ELR (cell line): ENCODE results near the gene WDR26.
"Not testable (repeated sequence)": the region's sequence is repeated elsewhere in the genome, so short reads cannot be mapped to it uniquely, and the experiment has no call there.

Source experiments
- DNase-seq: peaks from one replicate; pipeline ENCODE4 v3.0.0-alpha.2; 2015; ENCODE audit warnings: low read depth

Gene WDR26

DNA sequence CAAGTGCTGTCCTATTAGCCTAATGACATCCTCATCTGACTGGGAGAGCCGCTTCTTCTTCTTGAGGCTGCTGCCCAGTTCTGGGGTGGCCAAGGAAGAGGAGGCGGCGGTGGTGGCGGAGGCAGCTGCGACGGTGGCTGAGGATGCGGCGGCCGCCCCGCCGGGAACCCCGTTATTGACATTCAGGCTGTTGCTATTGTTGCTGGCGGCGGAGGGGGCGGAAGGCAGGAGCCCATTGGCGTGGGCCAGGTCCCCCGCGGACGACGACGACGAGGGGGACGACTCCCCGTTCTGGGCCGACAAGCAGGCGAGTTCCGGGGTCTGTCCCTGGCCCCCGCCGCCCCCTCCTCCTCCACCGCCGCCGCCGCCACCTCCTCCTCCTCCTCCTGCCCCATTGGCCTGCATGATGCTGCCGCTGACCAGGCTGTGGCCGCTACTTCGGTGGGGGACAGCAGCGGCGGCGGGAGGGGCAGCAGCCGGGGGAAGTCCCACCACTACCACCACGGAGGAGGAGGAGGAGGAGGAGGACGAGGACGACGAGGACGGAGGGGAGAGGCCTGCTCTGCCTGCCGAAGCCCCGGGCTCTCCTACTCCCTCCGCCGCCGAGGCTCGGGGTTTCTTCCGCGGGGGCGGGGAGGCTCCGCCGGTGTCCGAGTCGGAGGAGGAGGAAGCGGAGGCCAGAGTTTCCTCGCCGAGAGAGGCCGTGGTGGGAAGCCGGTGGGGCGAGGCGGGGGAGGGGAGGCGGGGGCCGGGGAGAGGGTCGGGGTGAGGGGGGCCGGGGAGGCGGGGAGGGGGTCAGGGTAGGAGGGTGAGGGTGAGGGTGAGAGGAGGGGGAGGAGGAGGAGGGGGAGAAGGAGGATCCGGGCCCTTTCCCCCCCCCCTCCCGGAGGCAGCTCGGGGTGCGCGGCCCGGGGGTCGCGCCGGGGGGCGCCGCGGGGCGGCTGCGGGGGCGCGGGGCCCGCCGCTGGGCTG is 610 bp downstream of the WDR26 start:
- DNase-seq: peak; percentile 42

DNA sequence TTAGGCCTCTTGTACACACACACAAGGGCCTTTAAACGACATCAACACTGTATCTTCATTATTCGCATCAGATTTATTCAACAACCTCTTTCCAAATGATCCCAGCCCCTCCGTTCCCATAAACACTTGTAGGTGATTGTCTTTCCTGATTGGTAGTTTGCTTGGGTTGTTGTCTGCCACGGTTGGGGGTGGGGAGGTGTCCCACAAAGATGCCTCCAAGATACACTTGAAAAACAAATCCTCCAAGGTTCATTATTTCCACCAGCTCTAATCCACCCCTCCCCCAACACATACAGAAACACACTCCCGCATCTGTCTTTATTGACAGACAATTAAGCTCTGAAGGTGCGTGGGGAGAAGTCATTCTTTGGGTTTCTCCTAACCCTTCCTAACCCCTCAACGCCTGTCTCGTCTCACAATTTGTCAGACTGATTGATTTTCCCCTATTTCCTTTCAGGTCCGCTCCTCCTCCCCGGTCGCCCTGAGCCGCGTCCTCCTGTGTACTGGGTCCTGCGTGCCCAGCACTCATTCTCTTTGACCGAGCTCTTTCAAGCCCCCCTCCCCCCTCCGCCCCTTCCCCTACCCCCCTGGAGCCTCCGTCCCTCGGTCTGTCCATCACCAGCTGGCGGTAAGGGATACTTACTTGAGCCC is 1.4 kb downstream of the WDR26 start:
- peak; percentile 44 for DNase-seq

DNA sequence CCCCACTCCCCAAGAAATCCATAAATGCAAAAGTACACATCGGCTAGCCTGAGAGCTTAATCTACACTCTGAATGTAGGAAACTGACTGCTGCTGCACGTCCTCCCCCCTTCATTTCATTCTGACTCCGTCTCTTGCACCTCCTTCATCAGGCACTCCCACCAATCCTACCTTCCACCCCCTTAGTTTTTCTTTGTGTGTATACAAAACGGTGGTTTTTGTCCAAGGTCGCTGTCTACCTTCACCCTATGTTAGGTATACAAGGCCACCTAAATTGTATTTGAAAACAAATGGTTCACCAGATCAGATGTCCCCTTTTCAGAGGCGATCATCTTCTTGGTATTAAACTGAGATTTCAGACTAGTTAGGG is 1.9 kb downstream of the WDR26 start:
- peak; percentile 44 for DNase-seq

DNA sequence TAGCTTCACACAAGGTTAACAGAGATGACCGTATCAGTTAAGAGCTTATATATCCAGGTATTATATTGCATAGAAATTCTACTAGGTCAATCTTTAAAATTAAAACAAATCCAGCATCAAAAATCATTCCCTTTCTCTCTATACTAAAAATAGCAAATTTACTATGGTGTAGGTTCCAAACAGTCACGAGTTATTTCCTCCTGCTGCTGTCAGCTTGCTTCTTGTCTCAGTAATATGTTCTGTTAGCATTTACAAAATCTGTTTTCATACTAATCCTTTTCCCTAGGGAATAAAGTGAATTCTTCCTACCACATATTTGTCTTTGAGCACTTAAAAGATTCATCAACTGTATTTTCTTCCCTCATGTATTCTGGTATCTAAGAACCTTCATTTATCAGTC is 2.5 kb downstream of the WDR26 start:
- no peak for DNase-seq

DNA sequence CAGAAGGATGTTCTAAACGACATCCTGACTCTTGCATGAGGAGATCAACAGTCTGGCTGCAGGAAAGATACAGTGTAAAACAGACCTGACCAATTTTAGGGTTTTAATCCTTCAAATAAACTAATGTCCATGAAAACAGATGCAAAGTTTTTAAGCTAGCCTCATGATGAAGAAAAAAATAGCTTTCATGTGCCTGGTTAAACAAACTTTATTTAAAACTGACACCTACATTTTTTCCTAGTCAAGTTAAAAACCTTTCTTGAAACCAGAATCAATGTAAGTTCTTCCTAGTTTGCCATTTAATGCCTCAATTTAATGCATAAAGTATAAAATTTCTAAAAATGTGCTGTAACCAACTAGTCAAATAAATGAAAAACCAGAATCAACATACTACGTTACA is 2.9 kb downstream of the WDR26 start:
- no peak for DNase-seq

DNA sequence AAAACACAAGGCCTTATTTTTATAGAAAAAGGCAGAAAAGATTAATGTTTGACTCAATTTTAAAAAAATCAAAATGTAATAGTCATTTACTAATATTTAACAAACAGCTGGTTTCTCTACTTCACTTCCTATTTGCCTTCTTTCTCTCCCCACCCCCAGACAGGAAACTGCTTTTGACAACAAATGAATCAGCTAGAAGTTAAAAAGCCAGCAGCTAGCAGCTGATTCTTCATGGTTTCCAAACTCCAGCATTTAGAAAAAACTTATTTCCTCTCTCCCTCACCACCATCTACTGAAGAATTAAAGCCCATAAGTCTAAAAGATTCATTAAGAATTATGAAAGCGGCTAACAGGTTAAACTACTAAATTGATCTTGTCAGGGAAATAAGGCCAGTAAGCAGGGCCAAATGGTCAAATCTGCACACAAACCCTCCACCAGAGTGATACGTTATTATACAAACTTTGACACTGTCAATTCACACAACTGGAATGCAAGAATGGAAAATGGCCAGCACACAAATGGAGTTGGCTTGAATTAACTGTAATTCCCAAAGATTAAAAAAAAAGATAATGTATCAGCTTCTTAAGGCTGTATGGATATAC is 4.0 kb downstream of the WDR26 start:
- DNase-seq: peak; percentile 78

DNA sequence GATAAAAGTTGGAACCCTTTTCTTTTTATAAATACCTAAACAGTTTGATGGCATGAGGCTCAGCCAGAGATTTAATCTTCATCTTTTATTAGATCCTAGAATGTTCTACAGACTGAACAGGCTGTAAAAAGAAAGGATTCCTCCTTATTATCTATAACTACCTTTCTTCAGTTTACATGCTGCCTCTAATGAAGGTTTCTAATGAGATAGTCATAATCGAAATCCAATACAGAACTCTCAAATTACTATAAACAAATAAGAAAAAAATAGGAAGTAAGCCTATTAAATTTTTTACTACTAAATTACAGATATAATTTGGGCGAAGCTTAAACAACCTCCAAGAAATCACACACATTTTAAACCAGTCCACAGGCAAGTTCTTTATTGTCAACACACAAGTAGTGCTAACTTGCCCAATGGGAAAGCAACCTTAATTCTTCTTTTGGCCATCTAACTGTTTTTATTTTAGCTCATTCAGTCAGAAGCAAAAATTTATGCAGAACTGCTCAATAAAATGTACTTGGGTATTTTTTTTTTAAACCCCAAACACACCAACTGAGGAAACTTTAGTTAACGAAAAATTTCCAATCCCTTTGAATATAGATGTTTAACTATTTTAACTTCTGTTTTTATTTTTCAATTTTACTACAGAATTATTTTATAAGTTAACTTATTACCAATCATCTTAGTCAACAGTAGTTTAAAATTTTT is 4.8 kb downstream of the WDR26 start:
- DNase-seq: no peak

DNA sequence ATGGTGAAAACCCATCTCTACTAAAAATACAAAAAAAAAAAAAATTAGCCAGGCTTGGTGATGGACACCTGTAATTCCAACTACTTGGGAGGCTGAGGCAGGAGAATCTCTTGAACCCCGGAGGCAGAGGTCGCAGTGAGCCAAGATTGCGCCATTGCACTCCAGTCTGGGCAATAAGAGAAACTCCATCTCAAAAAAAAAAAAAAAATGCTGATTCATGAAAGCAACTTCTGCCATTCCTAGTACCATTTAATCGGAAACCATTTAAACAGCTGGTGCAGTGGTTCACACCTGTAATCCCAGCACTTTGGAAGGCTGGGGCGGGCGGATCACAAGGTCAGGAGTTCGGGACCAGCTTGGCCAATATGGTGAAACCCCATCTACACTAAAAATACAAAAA is 5.9 kb downstream of the WDR26 start:
- not testable (repeated sequence) for DNase-seq

DNA sequence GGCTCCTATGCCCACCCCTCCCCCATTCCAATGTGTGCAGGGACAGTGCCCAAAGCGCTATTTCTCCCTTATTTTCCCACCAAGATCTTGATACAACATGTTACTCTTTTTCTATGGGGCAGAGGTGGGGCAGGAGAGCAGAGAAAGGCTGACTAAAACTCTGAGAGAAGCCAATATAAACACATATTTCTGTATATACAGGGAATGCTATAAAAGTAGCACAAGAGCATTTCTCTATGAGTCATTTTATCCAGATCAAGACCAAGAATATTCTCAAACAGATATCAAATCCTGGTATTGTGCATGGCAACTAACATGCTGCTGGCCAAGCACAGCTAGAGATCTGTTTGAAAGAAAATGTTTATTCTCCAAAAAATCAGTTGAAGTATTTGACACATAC is 7.3 kb downstream of the WDR26 start:
- peak; percentile 86 for DNase-seq

DNA sequence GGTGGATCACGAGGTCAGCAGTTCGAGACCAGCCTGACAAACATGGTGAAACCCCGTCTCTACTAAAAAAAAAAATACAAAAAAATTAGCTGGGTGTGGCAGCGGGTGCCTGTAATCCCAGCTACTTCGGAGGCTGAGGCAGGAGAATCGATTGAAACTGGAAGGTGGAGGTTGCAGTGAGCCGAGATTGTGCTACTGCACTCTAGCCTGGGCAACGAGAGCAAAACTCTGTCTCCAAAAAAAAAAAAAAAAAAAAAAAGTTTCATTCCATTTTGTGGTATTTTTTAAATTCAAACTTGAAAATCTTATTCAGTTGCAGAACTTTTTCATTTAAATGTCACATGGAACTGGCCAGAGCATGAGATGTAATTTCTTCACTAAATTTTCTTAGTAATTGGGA is 7.7 kb downstream of the WDR26 start:
- DNase-seq: not testable (repeated sequence)

DNA sequence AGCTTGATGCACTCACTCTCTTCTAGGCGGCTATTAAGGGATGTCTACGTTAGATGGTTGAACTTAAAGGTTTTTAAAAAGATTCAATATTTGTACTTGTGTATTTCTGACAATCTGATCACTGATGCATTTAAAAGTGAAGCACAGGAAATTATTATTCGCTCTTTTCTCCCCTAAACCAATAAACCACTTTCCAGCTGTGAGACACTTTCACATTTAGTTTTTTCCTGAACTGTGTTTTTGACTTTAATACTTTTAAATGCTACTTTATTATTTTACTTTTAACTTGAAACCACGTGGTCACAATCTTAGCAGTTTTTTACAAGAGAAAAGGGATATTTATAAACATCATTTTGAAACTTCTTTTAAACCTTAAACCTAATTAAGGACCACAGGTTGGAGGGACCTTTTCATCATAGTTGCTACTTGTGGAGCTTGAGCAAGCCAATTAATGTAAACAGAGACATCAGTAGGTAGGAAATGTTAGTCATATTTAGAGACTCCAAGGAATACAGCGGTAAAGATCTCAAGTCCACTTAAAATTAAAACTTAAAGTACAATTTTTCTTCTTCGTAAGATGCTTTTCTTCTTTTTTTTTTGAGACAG is 9.2 kb downstream of the WDR26 start:
- DNase-seq: no peak

DNA sequence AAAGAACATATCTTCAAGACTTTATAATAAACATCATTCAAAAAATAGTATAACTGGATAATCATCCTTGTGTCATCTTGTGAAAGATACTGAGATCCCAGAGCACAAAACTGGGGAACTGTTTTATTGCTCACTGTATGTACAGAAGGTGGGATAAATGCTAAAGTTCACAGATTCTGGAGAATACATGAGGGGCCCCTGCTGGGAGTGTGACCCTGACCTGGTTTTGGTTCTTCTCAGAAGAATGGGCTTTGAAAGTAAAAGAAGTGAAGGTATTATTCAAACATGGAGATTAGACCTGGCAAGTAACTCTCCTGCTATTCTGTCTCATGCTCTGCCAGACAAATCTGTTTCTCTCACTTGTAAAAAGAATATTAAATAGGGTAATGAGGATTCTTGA is 14.5 kb downstream of the WDR26 start:
- no peak for DNase-seq

DNA sequence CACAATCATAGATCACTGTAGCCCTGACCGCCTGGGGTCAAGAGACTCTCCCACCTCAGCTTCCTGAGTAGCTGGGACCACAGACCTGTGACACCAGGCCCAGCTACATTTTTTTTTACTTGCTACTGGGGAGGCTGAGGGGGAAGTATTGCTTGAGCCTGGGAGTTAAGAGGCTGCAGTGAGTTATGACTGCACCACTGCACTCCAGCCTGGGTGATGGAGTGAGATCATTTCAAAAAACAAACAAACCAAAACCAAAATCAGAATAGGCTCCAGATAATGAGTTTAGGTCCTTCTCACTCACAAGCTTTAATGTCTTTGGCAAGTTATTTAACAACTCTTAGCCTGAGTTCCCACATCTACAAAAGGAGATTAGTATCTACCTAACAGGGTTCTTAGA is 22.8 kb downstream of the WDR26 start:
- peak; percentile 24 for DNase-seq

DNA sequence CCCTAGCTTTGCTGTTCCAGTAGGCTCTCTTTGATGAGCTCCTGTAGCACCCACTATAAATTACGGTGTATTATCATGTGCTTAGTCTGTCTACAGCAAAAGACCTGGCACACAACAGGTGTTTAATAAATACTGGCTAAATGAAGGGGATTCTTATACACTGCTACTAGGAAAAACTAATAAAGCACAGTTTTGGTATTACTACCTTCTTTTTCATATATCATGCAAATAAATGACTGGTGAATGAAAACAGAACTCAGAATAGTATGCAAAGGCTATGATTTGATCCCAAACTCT is 26.4 kb downstream of the WDR26 start:
- no peak for DNase-seq

DNA sequence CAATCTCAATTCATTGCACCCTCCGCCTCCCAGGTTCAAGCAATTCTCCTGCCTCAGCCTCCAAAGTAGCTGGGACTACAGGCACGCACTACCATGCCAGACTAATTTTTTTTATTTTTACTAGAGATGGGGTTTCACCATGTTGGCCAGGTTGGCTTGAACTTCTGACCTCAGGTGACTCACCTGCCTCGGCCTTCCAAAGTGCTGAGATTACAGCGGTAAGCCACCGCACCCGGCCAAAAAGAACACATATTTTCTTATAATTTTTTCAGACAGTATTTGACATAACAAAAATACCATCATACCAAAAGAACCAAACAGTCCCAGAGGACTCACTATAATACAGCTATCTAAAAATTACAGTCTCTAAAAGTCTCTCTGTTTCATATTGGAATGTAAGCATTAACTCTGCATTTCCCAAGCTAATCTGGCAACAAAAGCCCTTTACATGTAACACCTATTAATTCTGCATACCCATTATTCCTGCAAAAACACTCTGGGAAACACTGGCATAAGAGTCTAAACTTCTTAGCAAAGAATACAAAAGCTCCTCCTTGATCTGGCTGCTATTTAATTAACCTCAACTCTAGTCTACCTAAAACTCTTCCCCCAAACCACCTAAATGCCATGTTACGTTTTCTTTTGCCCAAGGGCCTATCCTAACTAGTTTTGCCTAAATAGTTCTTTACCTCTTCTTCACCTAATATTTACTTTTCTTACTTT is 26.9 kb downstream of the WDR26 start:
- DNase-seq: peak; percentile 29

DNA sequence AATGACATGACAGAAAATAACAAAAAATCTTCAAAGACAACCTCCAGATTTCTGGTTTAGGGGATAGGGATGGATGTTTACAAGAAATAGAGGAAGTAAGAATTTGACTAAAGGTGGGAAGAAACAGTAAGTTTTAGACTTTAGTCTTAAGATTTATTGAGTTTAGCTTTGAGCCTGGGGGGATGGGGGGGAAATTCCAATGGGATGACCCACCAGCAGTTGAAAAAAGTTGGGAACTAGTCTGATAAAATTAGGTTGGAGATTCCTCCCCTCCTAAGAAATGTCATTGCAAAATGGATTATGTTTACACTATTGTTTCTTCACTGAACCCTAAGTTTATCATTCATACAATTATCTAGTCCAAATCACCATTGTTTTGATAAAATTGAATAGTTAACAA is 28.4 kb downstream of the WDR26 start:
- DNase-seq: peak; percentile 56

DNA sequence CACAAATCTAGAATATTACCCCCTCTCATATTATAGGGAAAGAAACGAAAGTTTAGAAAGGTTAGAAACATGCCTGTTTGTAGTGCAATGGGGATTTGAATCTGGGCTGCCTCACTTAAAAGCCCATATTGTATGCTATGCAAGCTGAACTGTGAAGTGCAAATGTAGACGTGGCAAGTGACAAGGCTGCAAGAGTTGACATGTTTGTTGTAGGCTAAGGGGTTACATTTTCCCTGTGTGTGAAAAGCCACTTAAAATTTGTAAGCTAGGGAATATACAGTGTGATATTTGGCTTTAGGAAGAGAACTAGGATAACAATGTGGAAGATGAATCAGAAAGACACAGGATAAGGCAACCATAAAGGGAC is 29.0 kb downstream of the WDR26 start:
- no peak for DNase-seq

DNA sequence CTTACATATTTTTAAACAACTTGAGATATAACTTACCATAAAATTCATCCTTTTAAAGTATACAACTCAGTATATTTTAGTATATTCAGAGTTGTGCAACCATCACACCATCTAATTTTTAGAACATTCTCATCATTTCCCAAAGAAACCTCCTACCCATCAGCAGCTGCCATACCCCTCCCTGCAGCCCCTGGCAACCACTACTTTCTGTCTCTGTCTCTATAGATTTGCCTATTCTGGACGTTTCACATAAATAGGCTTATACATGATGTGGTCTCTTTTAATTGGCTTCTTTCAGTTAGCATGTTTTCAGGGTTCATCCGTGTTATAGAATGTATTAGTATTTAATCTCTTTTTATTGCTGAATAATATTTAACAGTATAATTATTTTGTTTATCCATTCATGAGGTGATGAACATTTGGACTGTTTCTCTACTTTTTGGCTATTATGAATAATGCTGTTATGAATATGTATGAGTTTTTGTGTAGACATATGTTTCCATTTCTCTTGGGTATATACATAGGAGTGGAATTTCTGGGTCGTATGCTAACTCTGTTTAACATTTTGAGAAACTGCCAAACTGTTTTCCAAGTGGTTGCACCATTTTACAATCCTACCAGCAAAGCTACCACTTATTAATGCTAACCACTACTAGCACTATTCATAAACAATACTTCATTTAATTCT is 29.5 kb downstream of the WDR26 start:
- DNase-seq: no peak

DNA sequence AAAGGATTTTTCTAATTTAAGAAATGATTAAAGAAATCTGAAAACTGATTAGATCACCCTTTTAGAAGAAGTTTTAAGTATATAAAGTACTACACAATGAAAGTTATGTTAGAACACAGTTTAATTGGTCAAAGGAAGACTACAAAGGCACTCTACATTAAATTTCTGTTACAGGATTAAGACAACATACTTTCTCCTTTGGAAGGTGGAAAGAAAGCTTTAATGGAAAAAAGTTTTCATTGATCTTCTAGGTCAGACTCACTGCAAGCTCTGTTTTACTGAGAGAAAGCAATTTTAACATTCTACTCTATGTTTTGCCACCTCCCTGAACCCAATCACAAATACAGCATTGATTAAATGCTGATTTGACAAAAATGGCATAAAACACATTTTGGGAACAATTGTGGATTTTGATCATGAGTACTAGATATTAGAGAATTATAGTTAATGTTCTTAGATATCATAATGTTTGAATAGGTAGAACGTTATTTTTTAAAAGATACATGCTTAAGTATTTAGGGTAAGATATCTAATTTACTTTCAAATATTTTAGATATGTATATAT is 32.0 kb downstream of the WDR26 start:
- no peak for DNase-seq

DNA sequence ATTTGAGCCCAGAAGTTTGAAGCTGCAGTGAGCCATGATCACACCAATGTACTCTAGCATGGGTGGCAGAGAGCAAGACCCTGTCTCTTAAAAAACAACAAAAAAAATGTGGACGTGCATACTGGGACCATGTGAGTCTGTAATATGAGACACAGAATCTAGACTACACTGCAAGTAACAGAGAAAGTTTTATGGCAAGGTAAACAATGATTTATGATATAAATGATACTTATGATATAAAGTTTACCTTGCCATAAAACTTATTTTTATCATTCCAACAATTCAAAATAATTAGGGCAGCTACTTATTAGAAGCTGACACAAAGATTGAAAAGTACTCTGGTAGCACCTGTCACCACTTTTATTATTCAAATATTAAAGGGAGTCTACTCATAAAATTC is 34.7 kb downstream of the WDR26 start:
- DNase-seq: no peak

DNA sequence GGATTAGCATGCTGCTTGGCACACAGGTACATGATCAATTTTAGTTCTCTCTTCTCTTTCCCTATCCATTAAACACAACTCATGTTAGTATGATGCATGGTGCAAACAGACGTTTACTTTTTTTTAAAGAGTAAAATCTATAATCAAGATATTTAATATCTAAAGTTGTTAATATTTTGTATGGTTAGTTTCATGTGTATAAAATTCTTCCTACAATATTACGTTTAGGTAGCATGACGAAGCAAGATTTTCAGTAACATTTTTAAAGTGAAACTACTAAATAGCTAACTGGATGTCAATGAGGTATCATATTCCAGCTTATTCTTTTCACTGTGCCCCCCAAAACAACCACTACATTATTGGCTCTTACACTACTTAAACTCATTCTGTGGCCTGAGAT is 41.3 kb downstream of the WDR26 start:
- no peak for DNase-seq
